ENCODE results near the gene PTPN22.
A peak's percentile ranks its signal among the peaks of the same experiment; 100 is the strongest.

Gene PTPN22

GRCh38 chr1:113793878-113794834 is 77.4 kb downstream of the PTPN22 start:
- DNase-seq: no peak

- no peak for DNase-seq
These were observed 78.5 kb downstream of the PTPN22 start for GRCh38 chr1:113792986-113793385.

GRCh38 chr1:113792471-113792870 is 79.0 kb downstream of the PTPN22 start:
- peak in 2 of 6 experiments; percentile 4 to 9 for DNase-seq

GRCh38 chr1:113788802-113789201 is 82.7 kb downstream of the PTPN22 start:
- DNase-seq: no peak

- no peak for DNase-seq
These were observed 83.8 kb downstream of the PTPN22 start for GRCh38 chr1:113787663-113788062.

- no peak for DNase-seq
These were observed 85.4 kb downstream of the PTPN22 start for GRCh38 chr1:113786069-113786468.

- DNase-seq: peak in 1 of 6 experiments; percentile 9
These were observed 87.3 kb downstream of the PTPN22 start for GRCh38 chr1:113784104-113784779.

- peak in 5 of 6 experiments; percentile 27 to 73 (median 60) for DNase-seq
These were observed 88.0 kb downstream of the PTPN22 start for GRCh38 chr1:113783254-113784103.

- no peak for DNase-seq
These were observed 89.1 kb downstream of the PTPN22 start for GRCh38 chr1:113782406-113782805.

- DNase-seq: peak in 2 of 6 experiments; percentile 19 to 43
These were observed 91.0 kb downstream of the PTPN22 start for GRCh38 chr1:113780374-113781146.

GRCh38 chr1:113779542-113779941 is 92.0 kb downstream of the PTPN22 start:
- DNase-seq: no peak

GRCh38 chr1:113777561-113777960 is 94.0 kb downstream of the PTPN22 start:
- DNase-seq: no peak

- DNase-seq: no peak
These were observed 101.5 kb downstream of the PTPN22 start for GRCh38 chr1:113770031-113770430.

- DNase-seq: no peak
These were observed 101.9 kb downstream of the PTPN22 start for GRCh38 chr1:113769601-113769970.

GRCh38 chr1:113768916-113769600 is 102.5 kb downstream of the PTPN22 start:
- DNase-seq: no peak

GRCh38 chr1:113765306-113766230 is 105.9 kb downstream of the PTPN22 start:
- DNase-seq: no peak
